Astrocyte of the hippocampus (primary cell): ENCODE results near the gene KRT76.

Experiments used
- DNase-seq: peaks from one replicate; pipeline ENCODE4 v3.0.0; 2011; ENCODE audit warnings: low read depth, low spot score

Gene KRT76

GRCh38 chr12:52813203-52813819, 36.2 kb upstream of the KRT76 start:
- DNase-seq = no peak

- no peak for DNase-seq
Measured at GRCh38 chr12:52812749-52813148, 35.6 kb upstream of the KRT76 start.

DNA sequence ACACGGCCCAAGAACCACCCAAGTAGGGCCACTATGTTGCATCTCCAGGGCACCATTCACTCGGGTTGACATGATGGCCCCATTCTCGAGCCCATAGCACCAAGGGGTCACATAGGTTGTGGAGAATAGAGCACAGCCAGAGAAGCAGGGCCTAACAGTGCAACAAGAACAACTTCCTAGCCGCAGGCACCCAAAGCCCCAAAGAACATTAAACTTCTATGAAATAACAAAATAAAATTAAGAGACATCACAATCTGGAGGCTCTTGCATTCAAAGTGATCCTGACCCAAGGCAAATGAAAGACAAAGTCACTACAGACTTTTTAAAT, 34.9 kb upstream of the KRT76 start:
- DNase-seq = no peak

DNA sequence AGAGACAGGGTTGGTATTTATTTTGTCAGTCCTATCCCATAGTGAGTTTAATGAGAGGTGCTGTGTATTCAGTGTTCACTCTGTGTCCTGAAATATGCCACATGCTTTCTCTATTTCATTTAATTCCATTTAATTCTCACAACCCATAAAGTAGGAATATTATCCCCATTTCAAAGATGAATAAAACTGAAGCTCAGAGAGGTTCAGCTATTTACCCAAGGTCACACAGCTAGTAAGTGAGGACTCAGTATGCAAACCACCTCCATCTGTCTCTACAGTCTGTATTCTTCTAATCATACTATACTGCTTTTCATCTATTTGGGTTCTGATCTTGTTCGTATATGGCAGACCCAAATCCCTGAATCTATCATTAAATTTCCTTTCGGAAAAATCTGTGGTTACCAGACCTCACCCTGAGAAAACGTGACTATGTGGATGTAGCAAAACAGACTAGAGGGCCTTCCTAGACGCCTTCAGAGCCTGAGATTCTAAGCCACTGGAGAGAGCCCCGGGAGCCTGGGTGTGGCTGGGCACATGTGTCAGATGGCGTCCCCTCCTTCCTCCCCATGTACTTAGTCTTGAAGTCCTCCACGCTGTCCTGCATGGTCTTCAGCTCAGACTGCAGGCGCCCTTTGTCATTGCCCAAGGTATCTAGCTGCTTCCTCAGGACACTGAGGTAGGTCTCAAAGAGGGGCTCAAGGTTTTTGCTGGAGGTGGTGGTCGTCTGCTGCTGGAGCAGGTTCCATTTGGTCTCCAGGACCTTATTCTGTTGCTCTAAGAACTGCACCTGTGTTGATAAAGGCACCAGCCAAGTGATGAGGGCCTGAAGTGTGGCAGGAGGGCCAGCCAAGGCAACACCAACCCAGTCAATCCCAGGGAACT, 34.3 kb upstream of the KRT76 start:
- no peak for DNase-seq

DNA sequence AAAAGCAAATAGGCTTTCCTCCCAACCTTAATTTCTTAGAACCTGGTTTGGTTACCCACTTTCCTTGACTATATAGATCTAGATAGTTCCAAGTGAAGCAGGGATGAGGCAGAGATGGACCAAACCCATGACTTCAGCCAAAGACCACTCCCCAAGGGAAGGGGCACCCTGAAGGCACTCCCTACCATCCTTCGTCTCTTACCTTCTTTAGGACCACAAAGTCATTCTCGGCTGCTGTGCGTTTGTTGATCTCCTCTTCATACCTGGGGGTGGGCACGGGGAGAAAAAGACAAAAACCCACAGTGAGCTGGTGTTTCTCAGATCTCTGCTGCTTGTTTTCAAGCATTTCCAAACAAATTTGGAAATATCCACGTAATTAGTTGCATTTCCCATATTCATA, 33.4 kb upstream of the KRT76 start:
- DNase-seq = no peak

DNA sequence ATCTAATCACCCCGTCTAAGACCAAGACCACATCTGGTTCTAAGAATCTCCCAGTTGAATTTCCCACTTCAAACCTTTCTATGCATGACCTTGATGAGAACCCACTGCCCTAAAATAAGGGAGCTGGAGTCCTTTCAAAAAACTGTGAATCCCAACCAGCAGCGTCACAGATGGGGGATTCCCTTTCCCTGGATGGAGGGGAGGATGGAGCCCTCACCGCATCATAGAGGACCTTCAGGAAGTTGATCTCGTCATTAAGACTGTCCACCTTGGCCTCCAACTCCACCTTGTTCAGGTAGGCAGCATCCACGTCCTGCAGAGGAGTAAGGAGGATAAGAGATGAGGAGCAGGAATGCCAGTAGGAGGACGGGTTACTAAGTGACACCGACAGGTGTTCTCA, 32.0 kb upstream of the KRT76 start:
- DNase-seq = no peak

- no peak for DNase-seq
Measured at GRCh38 chr12:52808573-52809160, 31.5 kb upstream of the KRT76 start.

- DNase-seq = no peak
Measured at GRCh38 chr12:52807544-52808470, 30.7 kb upstream of the KRT76 start.

GRCh38 chr12:52806821-52807543, 29.8 kb upstream of the KRT76 start:
- no peak for DNase-seq

DNA sequence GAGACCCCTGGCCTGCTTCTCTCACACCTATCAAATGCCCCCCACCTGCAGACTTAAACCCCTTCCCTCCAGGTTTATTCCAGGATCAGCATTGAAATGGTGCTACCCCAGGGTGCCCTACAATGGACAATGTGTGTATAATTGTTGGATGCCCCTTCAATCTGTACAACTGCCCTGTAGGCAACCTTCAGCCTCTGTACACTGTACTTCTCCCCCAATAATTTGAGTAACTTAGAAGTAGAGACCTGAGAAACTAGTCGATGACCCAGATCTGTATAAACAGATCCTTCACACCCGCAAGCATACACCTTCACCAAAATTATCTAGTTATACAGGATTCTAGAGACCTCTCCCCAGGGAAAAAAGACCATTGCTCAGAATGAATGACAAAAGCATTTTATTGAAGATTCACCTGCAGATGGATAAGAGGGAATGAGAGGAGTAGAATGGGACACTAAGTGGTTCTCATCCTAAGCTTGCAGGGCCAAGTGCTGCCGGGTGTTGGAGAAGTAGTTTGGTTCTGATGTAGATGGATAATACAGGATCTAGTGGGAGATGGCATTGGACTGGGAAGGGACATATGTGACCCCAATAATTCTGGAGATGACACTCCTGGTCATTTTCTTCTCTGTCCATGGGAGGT, 29.1 kb upstream of the KRT76 start:
- no peak for DNase-seq

DNA sequence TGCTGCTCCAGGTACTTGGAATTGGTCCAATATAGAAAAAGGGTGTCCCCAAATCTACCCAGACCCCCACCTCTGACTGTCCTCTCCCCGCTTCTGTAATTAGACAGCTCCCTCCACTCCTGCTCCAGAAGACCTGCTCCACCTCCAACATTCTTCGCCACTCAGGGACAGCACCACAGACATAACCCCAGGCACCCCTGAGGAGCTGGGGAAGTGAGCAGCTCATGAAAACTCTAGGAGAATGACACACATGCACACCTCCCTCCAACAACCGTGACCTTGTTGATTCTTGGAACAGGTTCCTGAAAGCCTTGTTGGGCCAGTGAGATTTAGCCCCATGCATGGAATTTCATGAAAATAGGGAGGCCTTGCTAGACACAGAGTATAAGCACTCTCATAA, 28.6 kb upstream of the KRT76 start:
- no peak for DNase-seq

GRCh38 chr12:52805000-52805399, 27.9 kb upstream of the KRT76 start:
- DNase-seq = no peak

- DNase-seq = no peak
Measured at GRCh38 chr12:52802442-52802841, 25.3 kb upstream of the KRT76 start.

GRCh38 chr12:52801773-52802172, 24.6 kb upstream of the KRT76 start:
- no peak for DNase-seq

GRCh38 chr12:52800259-52800917, 23.2 kb upstream of the KRT76 start:
- DNase-seq = no peak

DNA sequence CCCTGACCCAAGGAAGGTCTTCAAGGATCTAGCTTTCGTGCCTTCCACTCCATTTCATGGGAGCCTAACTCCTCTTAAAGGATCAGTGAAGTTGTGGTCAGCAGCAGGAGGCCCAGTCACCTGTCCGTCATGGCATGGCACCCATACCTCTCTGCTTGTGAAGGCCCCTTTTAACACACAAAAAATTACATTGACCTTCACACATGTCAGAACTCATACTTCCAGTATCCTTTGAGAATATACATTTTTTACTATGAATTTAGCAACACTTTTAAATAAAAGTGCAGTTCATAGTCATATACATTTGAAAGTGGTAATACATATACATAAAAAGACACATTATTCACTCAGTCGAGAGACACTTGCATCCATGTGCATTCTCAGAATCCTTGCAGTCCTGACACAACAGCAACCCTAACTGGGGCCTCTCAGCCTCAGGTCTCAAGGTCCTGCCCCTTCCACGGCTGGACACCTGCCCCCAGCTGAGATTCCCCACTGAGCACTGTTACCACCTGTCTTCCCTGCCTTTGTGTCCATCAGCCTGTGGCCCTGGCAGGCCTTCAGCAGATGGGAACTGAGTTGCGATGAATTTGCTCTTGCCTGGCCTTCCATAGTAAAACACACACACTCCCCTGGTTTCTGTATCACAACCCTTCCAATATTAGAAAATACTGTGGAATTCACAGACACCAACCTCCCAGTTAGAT, 22.5 kb upstream of the KRT76 start:
- DNase-seq = no peak

DNA sequence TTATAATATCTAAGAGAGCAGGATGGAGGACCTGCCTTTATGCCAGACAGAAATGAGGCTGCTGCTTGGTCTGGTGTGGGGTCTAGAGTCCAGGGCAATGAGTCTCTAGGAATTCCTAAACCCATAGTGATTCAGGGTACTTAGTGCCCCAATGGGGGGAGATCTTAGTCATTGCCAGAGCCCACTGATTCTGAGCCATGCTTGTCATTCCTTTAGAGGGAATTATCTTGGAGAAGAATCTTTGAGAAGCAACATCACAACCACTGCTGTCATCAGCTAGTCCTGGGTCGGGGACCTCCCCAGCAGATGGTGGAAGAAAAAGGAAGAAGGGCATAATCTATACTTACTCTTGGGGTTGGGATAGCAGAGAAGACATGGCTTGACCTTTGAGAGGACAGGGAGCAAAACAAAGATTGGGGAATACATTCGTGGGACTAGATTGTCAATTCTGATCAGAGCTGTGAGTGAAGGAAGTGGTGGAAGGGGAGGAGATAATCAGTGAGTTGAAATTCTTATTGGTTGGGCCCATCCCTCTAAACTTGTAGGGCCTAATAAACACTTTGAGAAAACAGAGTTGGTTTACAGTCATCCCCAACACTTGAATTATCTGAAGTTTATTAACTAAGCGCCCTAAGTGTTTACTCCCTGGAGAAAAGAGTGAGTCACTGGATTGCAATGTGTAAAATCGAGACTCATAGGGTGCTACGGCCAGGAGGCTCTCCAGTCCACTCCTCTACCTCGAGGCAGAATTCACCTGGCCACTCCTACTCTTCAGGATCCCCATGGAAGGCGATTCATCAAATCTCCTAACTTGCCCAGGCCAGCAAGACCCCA, 21.7 kb upstream of the KRT76 start:
- peak; percentile 12 for DNase-seq

DNA sequence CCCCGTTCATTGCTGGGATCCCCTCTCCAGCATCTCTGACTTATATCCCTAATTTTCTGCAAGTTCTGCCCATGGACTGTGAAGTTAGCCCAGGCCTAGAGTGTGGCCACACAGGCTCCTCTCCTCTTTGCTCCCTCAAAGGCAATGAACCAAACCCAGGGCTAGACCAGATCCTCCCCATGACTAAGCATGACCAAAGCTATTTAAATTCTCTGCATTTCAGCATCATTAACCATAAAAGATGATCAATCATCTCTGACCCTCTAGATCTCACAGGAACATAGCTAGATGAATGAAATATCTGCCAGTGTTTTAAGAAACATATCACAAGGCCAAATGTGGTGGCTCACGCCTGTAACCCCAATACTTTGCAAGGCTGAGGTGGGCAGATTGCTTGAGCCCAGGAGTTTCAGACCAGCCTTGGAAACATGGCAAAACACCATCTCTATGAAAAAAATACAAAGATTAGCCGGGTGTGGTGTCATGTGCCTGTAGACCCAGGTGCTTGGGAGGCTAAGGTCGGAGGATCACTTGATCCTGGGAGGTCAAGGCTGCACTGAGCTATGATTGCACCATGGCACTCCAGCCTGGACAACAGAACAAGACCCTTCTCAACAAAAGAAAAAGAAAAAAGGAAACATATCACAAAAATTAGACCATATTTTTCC, 21.0 kb upstream of the KRT76 start:
- no peak for DNase-seq
